Thymus (tissue), 11 donors: Measurements from ENCODE around the gene ZBTB47. TPM values are rescaled to one million over a fixed set of nuclear protein-coding genes. Genes with fewer than 3 reads are reported as not detected.

Source experiments
- DNase-seq, 9 donors: peaks; one replicate each; pipeline ENCODE4 v3.0.0-alpha.2; 2013; ENCODE audit warnings: low spot score in 9 of 9, low read depth in 6 of 9, missing footprints in 1 of 9
- H3K27ac ChIP-seq, 2 donors: one replicate each; pipeline ENCODE4 v1.5.1; 2013; ENCODE audit warnings: control low read depth in 1 of 2, low read depth in 1 of 2, low read length in 1 of 2, mild to moderate bottlenecking in 1 of 2, moderate library complexity in 1 of 2
- H3K27me3 ChIP-seq, 2 donors: one replicate each; pipeline ENCODE4 v1.5.1; 2013; ENCODE audit warnings: low read length in 1 of 2; ENCODE audit not compliant: control insufficient read depth in 2 of 2, insufficient read depth in 1 of 2
- H3K36me3 ChIP-seq, 2 donors: one replicate each; pipeline ENCODE4 v1.5.1; 2013; ENCODE audit warnings: low read length in 1 of 2, mild to moderate bottlenecking in 1 of 2, moderate library complexity in 1 of 2; ENCODE audit not compliant: control insufficient read depth in 2 of 2, insufficient read depth in 2 of 2
- H3K4me1 ChIP-seq, 2 donors: one replicate each; pipeline ENCODE4 v1.5.1; 2013; ENCODE audit warnings: low read length in 2 of 2; ENCODE audit not compliant: control insufficient read depth in 2 of 2, insufficient read depth in 2 of 2
- H3K4me3 ChIP-seq, 2 donors: one replicate each; pipeline ENCODE4 v1.5.1; 2013; ENCODE audit warnings: low read length in 2 of 2, control low read depth in 1 of 2, mild to moderate bottlenecking in 1 of 2
- H3K9me3 ChIP-seq, 2 donors: one replicate each; pipeline ENCODE4 v1.5.1; 2013; ENCODE audit warnings: low read length in 1 of 2, mild to moderate bottlenecking in 1 of 2; ENCODE audit not compliant: control insufficient read depth in 2 of 2, insufficient read depth in 1 of 2
- WGBS: extraction: QIAGEN DNeasy Blood & Tissue Kit; methylation state at CpG from one replicate; pipeline ENCODE4 v1.1.7; 2013; 5-methylcytosine and 5-hydroxymethylcytosine counted together
- polyA plus RNA-seq: library from polyadenylated mRNA; stranded (reverse); fragments of 200-250 nt; gene quantifications from one replicate; pipeline ENCODE4 v1.2.3, GENCODE V29; 2013
- total RNA-seq: library from RNA; stranded (reverse); fragments of 120-200 nt; gene quantifications from one replicate; pipeline ENCODE4 v1.2.4, GENCODE V29; 2013
- donor health status: healthy.

Gene ZBTB47
- total and polyA plus RNA-seq, 2 donors, result 2.5 to 5.1 TPM

DNA sequence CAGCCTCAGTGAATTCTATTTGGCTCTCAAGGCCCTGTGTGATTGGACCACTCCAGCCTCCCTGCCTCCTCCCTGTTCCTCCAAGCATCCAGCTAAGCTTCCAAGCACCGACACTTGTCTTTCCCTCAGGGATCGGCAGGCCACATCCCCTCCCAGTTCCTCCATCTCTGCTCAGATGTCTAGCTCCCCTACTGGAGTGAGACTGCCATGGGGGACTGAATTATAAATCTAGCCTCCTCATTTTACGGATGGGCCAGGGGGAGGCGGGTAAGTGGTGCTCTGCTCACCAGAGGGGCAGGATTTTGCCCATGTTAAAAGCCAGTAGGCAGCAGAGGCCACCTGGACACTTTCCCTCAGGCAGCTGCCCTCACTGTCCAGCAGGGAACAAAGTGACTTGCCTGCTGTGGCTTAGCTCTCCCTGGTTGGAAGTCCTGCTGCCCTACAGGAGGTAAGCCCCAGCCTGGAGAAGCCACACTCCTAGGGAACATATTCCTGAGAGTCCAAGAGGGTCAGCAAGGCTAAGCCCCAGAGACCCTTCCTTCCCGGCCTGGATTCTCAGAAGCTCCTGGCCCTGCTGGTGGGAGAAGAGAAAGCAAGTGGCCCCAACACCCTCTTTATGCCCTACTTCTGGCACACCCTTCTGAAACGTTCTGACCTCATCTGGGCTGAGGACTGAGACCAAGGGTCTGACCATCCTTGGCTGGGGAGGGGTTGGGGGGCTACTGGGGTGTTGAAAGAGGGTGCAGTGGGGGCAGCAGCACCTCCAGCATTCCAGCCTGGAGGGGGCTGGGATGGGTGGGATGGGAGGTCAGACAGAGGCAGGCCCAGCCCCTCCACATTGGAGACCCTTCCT, 58.2 kb downstream of the ZBTB47 start:
- no peaks in the 10 kb centered on the region for H3K4me1 ChIP-seq
- H3K36me3 ChIP-seq, result no peaks in the 10 kb centered on the region
- H3K9me3 ChIP-seq, result no peaks in the 10 kb centered on the region
- WGBS, result 68% methylated on average over 6 of the region's 6 CpGs
- H3K4me3 ChIP-seq, result no peak overlapping the region
- peaks cover 0 to 9% of the 10 kb centered on the region in 2 donors for H3K27me3 ChIP-seq
- no peak for DNase-seq
- no peak overlapping the region for H3K27ac ChIP-seq

- Histone ChIP-seq H3K27ac (no peak overlapping the region), H3K4me1 (no peaks in the 10 kb centered on the region), H3K27me3 (peaks cover 0 to 9% of the 10 kb centered on the region in 2 donors), H3K36me3 (no peaks in the 10 kb centered on the region), H3K4me3 (no peak overlapping the region), H3K9me3 (no peaks in the 10 kb centered on the region)
- DNase-seq, result no peak
- 95% methylated on average over 4 of the region's 4 CpGs for WGBS
These were observed 58.8 kb downstream of the ZBTB47 start for GRCh38 chr3:42712344-42712648.

- Histone ChIP-seq H3K27me3 (peaks cover 0 to 9% of the 10 kb centered on the region in 2 donors), H3K9me3 (no peaks in the 10 kb centered on the region), H3K4me3 (no peak overlapping the region), H3K4me1 (no peaks in the 10 kb centered on the region), H3K27ac (no peak overlapping the region), H3K36me3 (no peaks in the 10 kb centered on the region)
- DNase-seq, result no peak
- WGBS, result 80% methylated on average over 5 of the region's 5 CpGs
These were observed 59.3 kb downstream of the ZBTB47 start for GRCh38 chr3:42712688-42713372.

DNA sequence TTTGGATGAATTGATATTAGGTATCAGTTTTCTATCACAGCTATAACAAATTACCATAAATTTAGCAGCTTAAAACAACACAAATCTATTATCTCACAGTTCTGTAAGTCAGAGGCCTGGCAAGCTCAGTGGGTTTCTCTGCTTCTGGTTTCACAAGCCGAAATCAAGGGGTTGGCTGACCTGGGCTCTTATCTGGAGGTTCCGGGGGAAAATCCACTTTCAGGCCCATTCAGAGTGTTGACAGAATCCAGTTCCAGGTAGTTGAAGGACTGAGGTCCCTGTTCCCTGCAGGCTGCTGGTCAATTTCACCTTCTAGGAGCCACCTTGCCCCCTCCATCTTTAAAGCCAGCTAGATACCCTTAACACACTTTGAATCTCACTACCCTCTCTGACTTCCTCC, 60.2 kb downstream of the ZBTB47 start:
- H3K27me3 ChIP-seq, result peaks cover 0 to 9% of the 10 kb centered on the region in 2 donors
- no peak for DNase-seq
- WGBS, result 96% methylated on average over 2 of the region's 2 CpGs

DNA sequence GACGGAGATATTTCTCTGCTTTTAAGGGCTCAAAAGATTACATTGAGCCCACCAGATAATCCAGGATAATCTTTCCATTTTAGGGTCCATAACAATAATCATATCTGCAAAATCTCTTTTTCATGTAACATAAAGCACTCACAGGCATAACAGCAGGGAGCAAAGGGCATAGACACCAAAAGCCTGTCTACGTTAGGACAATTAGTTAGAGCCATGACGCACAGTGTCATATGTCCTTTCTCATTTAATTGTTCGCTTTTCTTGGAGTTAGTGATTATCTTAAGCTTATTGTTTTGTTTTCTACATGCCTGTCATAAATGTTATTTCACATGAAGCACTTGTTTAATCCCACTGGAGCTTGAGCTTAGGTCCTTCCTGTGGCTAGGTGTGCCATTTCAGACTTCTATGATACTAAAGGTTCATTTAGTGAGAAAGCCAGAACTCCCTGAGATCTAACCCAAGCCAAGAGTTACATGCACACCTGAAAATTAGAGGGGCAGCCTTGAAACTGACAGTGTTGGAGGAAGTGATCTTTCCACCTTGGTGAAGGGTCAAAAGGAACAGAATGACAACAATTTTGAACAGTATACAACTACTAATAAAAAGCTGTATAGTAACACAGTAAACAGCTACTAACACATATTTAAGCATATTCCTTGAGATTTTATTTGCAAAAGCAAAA, 60.8 kb downstream of the ZBTB47 start:
- Histone ChIP-seq H3K36me3 (no peaks in the 10 kb centered on the region), H3K4me3 (no peak overlapping the region), H3K9me3 (no peaks in the 10 kb centered on the region), H3K27ac (no peak overlapping the region), H3K27me3 (peaks cover 0 to 9% of the 10 kb centered on the region in 2 donors), H3K4me1 (no peaks in the 10 kb centered on the region)
- WGBS, result 96% methylated on average over 4 of the region's 4 CpGs
- no peak for DNase-seq

More for the DNA sequence above, 60.2 kb downstream of the ZBTB47 start:
- Histone ChIP-seq H3K9me3 (no peaks in the 10 kb centered on the region), H3K27ac (no peak overlapping the region), H3K36me3 (no peaks in the 10 kb centered on the region), H3K4me3 (no peak overlapping the region), H3K4me1 (no peaks in the 10 kb centered on the region)

Other genes starting within 250 kb of the ZBTB47 start
- gene LYZL4, start 243.1 kb upstream of the ZBTB47 start, total RNA-seq, result 0.14 TPM
- 0.46 TPM for gene LYZL4, start 243.1 kb upstream of the ZBTB47 start, polyA plus RNA-seq
- gene VIPR1, start 151.1 kb upstream of the ZBTB47 start, total RNA-seq, result 1.8 TPM
- gene VIPR1, start 151.1 kb upstream of the ZBTB47 start, polyA plus RNA-seq, result 4.4 TPM
- gene SEC22C, start 71.7 kb upstream of the ZBTB47 start, total RNA-seq, result 20.9 TPM
- 24.9 TPM for gene SEC22C, start 71.7 kb upstream of the ZBTB47 start, polyA plus RNA-seq
- 39.9 TPM for gene SS18L2, start 62.8 kb upstream of the ZBTB47 start, total RNA-seq
- 88.1 TPM for gene SS18L2, start 62.8 kb upstream of the ZBTB47 start, polyA plus RNA-seq
- 32.1 TPM for gene NKTR, start 53.0 kb upstream of the ZBTB47 start, total RNA-seq
- gene NKTR, start 53.0 kb upstream of the ZBTB47 start, polyA plus RNA-seq, result 52.9 TPM
- gene KLHL40, start 31.8 kb downstream of the ZBTB47 start, total RNA-seq, result 0.14 TPM
- gene KLHL40, start 31.8 kb downstream of the ZBTB47 start, polyA plus RNA-seq, result 0.16 TPM
- gene HHATL, start 49.1 kb downstream of the ZBTB47 start, total RNA-seq, result 1.7 TPM
- gene HHATL, start 49.1 kb downstream of the ZBTB47 start, polyA plus RNA-seq, result 3.7 TPM
- 0.94 TPM for gene CCDC13, start 119.6 kb downstream of the ZBTB47 start, total RNA-seq
- gene CCDC13, start 119.6 kb downstream of the ZBTB47 start, polyA plus RNA-seq, result 0.59 TPM
- 82.9 TPM for gene HIGD1A, start 150.8 kb downstream of the ZBTB47 start, total RNA-seq
- 155 TPM for gene HIGD1A, start 150.8 kb downstream of the ZBTB47 start, polyA plus RNA-seq
- 0.14 TPM for gene ACKR2, start 155.7 kb downstream of the ZBTB47 start, total RNA-seq
- 0.82 TPM for gene ACKR2, start 155.7 kb downstream of the ZBTB47 start, polyA plus RNA-seq
- gene CYP8B1, start 222.2 kb downstream of the ZBTB47 start, total RNA-seq, result not detected
- gene CYP8B1, start 222.2 kb downstream of the ZBTB47 start, polyA plus RNA-seq, result 0.02 TPM